ENCODE data around the gene EPB41.

DNA sequence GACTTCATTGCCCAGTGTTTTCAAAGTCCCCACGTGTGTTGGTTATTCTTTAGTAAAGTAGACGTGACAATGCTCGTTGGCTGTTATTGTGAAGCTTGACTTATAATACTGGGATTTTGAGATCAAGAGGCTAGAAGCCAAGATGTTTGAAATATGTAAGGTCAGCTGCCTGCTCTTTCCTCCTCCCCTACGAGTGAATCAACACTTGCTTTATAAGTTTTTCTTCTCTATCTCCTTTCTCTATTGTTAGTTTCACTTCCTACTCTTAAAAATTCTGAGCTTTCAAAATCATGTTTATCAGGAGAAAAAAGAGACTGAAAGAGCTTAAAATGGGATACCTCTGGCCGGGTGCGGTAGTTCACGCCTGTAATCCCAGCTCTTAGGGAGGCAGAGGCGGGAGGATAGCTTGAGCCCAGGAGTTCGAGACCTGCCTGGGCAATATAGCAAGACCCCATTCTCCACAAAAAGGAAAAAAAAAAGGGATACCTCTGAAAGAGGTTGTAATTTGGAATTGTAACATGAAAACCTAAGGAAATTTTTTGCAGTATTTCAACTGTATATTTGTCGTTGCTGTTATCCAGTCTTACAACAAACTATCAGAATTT lies 72.0 kb downstream of the EPB41 start:
- TF ChIP-seq POLR2A (IDR thresholded peaks at IDR 0.05; ENCODE audit: low read length) (no peak), ESRRA (IDR thresholded peaks at IDR 0.05; ENCODE audit: borderline replicate concordance, low read length) (no peak), RAD21 (conservative IDR thresholded peaks at IDR 0.05 in 1 of 2, IDR thresholded peaks at IDR 0.05 in 1 of 2) (no peak), ZC3H11A (IDR thresholded peaks at IDR 0.05) (no peak), ZFP36 (IDR thresholded peaks at IDR 0.05; ENCODE audit: borderline replicate concordance, partially characterized antibody) (no peak), ZSCAN20 (CRISPR knock-in tag; IDR thresholded peaks at IDR 0.05) (no peak), HOXA7 (CRISPR knock-in tag; IDR thresholded peaks at IDR 0.05) (no peak), SMC3 (IDR thresholded peaks at IDR 0.05) (no peak)
- TF ChIP-seq, protein P1, sequence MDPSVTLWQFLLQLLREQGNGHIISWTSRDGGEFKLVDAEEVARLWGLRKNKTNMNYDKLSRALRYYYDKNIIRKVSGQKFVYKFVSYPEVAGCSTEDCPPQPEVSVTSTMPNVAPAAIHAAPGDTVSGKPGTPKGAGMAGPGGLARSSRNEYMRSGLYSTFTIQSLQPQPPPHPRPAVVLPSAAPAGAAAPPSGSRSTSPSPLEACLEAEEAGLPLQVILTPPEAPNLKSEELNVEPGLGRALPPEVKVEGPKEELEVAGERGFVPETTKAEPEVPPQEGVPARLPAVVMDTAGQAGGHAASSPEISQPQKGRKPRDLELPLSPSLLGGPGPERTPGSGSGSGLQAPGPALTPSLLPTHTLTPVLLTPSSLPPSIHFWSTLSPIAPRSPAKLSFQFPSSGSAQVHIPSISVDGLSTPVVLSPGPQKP (IDR thresholded peaks at IDR 0.05; ENCODE audit: low read depth, low read length) = no peak
- TF ChIP-seq, protein P2, sequence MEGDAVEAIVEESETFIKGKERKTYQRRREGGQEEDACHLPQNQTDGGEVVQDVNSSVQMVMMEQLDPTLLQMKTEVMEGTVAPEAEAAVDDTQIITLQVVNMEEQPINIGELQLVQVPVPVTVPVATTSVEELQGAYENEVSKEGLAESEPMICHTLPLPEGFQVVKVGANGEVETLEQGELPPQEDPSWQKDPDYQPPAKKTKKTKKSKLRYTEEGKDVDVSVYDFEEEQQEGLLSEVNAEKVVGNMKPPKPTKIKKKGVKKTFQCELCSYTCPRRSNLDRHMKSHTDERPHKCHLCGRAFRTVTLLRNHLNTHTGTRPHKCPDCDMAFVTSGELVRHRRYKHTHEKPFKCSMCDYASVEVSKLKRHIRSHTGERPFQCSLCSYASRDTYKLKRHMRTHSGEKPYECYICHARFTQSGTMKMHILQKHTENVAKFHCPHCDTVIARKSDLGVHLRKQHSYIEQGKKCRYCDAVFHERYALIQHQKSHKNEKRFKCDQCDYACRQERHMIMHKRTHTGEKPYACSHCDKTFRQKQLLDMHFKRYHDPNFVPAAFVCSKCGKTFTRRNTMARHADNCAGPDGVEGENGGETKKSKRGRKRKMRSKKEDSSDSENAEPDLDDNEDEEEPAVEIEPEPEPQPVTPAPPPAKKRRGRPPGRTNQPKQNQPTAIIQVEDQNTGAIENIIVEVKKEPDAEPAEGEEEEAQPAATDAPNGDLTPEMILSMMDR (IDR thresholded peaks at IDR 0.05) = no peak
- TF ChIP-seq, protein P3, sequence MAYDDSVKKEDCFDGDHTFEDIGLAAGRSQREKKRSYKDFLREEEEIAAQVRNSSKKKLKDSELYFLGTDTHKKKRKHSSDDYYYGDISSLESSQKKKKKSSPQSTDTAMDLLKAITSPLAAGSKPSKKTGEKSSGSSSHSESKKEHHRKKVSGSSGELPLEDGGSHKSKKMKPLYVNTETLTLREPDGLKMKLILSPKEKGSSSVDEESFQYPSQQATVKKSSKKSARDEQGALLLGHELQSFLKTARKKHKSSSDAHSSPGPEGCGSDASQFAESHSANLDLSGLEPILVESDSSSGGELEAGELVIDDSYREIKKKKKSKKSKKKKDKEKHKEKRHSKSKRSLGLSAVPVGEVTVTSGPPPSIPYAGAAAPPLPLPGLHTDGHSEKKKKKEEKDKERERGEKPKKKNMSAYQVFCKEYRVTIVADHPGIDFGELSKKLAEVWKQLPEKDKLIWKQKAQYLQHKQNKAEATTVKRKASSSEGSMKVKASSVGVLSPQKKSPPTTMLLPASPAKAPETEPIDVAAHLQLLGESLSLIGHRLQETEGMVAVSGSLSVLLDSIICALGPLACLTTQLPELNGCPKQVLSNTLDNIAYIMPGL (CRISPR knock-in tag; IDR thresholded peaks at IDR 0.05; ENCODE audit: borderline replicate concordance) = no peak
- TF ChIP-seq, protein P4, sequence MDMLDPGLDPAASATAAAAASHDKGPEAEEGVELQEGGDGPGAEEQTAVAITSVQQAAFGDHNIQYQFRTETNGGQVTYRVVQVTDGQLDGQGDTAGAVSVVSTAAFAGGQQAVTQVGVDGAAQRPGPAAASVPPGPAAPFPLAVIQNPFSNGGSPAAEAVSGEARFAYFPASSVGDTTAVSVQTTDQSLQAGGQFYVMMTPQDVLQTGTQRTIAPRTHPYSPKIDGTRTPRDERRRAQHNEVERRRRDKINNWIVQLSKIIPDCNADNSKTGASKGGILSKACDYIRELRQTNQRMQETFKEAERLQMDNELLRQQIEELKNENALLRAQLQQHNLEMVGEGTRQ (IDR thresholded peaks at IDR 0.05) = no peak
- TF ChIP-seq, protein P5, sequence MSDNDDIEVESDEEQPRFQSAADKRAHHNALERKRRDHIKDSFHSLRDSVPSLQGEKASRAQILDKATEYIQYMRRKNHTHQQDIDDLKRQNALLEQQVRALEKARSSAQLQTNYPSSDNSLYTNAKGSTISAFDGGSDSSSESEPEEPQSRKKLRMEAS (IDR thresholded peaks at IDR 0.05) = no peak
- TF ChIP-seq, protein P6, sequence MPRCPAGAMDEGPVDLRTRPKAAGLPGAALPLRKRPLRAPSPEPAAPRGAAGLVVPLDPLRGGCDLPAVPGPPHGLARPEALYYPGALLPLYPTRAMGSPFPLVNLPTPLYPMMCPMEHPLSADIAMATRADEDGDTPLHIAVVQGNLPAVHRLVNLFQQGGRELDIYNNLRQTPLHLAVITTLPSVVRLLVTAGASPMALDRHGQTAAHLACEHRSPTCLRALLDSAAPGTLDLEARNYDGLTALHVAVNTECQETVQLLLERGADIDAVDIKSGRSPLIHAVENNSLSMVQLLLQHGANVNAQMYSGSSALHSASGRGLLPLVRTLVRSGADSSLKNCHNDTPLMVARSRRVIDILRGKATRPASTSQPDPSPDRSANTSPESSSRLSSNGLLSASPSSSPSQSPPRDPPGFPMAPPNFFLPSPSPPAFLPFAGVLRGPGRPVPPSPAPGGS (IDR thresholded peaks at IDR 0.05) = no peak

Measured in A549 (cell line).